Measurements from ENCODE around the gene STK26.

STK26 gene

GRCh38 chrX:132101206-132101605 lies 78.1 kb downstream of the STK26 start:
- no peak for DNase-seq

- DNase-seq = no peak
Measured at GRCh38 chrX:132101799-132102198, 78.7 kb downstream of the STK26 start.

- DNase-seq = no peak
Measured at GRCh38 chrX:132107291-132107690, 84.2 kb downstream of the STK26 start.

GRCh38 chrX:132114607-132115006 lies 91.5 kb downstream of the STK26 start:
- DNase-seq = no peak

- no peak for DNase-seq
Measured at GRCh38 chrX:132115792-132116191, 92.7 kb downstream of the STK26 start.

GRCh38 chrX:132118358-132118757 lies 95.3 kb downstream of the STK26 start:
- no peak for DNase-seq

GRCh38 chrX:132119283-132119682 lies 96.2 kb downstream of the STK26 start:
- DNase-seq = no peak

GRCh38 chrX:132119821-132120515 lies 96.9 kb downstream of the STK26 start:
- no peak for DNase-seq

- DNase-seq = no peak
Measured at GRCh38 chrX:132120913-132121312, 97.8 kb downstream of the STK26 start.
